ENCODE measurements around the gene HLA-DQB2.
"Not testable (repeated sequence)": the region's sequence is repeated elsewhere in the genome, so short reads cannot be mapped to it uniquely, and the experiment has no call there.

HLA-DQB2 gene

DNA sequence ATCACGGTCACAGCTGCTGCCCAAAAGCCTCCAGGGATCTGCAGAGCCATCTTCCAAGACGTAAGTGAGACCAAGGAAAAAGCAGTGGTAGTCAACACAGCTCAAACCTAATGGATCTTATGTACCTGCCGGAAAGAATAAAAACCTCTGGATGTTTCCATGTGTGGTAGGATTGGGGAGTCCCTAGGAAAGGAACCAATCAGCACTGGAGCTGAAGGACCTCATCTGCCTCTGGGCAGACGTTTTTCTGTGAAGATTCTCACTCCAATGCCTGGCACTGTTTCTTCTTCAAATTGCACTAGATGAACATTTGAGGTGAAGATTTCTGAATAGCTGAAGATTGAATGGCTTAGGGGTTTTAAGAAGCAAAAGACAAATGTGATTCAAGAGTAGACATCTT, at the start of gene HLA-DQB2:
Gene HLA-DQB2, minus strand, starts transcription at position 112 of the 400 bp plus-strand sequence. Its CDS starts 62 bp downstream, at position 50.
- DNase-seq (ENCODE audit: low spot score), result no peak

DNA sequence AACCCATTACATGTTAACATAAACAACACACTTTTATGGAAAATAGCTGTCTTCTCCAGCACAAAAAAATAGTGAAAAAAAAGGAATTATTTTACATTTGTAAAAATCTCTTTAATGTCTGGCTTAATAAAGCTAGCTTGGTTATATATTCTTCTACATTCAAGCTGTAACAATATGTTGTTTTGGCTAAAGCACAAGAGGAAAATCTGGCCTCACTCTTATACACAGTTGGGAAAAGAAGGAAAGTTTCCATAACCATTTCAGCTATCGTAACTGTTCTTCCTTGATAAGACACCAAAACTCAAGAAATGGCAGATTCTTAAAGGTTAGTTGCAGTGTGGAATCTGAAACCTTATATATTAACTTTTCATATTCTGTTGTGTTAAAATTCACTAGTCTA, 45.8 kb upstream of the HLA-DQB2 start:
- DNase-seq (ENCODE audit: low spot score), result no peak

GRCh38 chr6:32807020-32807580, 43.8 kb upstream of the HLA-DQB2 start:
- no peak for DNase-seq (ENCODE audit: low spot score)

- not testable (repeated sequence) for DNase-seq (ENCODE audit: low spot score)
Measured at GRCh38 chr6:32805404-32805803, 42.1 kb upstream of the HLA-DQB2 start.

GRCh38 chr6:32803416-32803815, 40.1 kb upstream of the HLA-DQB2 start:
- no peak for DNase-seq (ENCODE audit: low spot score)

- DNase-seq (ENCODE audit: low spot score), result no peak
Measured at GRCh38 chr6:32799740-32800139, 36.4 kb upstream of the HLA-DQB2 start.

- no peak for DNase-seq (ENCODE audit: low spot score)
Measured at GRCh38 chr6:32799168-32799567, 35.8 kb upstream of the HLA-DQB2 start.

DNA sequence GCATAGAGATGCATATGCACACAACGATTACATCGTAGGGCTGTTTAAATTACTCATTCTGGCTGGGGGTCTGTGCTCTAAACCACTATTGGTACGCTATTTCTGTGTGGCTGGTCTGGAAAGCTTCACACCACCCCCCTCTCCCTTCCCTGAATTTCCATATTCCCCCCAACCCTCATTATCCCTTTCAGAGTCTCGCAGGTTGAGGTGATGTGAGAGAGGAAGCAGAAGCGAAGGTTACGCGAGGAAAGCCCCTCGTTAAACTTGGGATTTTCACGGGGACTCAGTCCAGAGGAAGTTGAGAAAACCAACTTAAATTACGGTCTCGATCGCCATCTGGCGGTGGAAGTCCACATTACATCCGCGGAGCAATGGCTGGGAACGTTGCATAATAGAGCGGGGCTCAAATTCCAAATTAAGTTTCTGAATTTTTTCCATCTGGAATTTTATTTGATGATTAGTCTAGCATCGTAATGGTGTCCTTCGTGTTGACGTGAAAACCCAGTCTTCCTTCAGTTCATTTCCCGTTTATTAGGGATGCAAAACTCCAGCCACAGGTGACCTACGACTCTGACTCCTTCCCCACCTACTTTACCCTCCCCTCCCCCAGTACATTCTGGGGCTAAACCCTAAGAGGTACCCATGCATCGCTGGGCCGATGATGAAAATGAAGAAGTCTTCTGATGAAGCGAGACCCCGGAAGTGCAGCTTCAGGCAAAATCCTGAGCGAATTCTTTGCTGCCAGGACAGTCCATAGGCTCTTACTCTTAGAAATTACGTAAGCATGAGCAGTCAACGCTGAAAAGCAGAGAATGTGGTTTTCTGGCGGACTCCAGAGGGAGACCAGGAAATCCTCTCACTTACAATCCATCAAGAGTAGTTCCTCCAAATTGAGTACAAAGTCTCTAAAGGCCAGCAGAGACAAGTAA, 33.8 kb upstream of the HLA-DQB2 start:
- DNase-seq (ENCODE audit: low spot score), result peak; percentile 74

DNA sequence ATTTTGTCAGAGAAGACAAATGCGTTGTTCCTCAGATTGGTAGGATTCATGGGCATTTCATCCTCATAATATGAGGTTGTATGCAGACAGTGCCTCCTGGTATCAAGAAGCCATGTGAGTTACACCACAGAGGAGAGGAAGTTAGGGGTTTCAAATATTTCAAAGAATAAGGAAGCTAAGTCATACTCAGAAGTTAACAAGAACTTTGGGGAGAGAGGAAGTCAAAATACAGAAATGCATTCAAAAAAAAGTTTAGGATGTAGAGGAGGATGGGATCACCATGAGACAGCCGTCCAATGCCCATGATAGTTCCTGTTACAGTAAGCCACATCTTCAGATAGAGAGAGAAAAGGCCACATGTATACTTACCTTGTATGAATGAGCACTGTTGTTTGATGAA, 31.2 kb upstream of the HLA-DQB2 start:
- DNase-seq (ENCODE audit: low spot score), result no peak

GRCh38 chr6:32792901-32793435, 29.6 kb upstream of the HLA-DQB2 start:
- DNase-seq (ENCODE audit: low spot score), result no peak

DNA sequence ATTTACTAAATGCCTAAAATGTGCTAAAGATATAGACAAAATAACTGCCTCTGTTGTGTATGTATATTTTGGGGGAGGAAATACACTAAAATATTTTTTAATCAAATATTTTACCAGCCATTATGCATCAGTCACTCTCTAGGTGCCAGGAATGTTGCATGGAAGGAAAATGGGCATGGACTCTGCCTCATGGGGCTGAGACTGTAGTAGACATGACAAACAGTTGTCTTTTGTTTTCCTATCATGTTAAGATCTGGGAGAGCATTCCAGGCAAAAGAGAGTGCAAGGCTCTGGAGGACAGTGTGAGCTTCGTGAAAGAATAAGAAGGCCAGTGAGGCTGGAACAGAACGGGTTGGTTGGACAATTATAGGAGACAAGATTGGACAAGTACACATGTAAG, 27.0 kb upstream of the HLA-DQB2 start:
- no peak for DNase-seq (ENCODE audit: low spot score)

GRCh38 chr6:32785781-32786533, 22.6 kb upstream of the HLA-DQB2 start:
- DNase-seq (ENCODE audit: low spot score), result peak; percentile 51

DNA sequence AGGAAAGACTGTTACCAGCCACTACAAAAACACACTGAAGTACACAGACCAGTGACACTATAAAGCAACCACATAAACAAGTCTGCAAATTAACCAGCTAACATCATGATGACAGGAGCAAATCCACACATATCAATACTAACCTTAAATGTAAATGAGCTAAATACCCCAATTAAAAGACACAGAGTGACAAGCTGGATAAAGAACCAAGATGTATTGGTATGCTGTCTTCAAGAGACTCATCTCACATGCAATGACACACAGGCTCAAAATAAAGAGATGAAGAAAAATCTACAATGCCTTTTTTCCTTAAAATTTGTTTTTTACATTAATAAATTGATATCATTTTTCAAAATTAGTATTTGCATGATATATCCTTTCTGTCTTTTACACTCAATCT, 19.6 kb upstream of the HLA-DQB2 start:
- not testable (repeated sequence) for DNase-seq (ENCODE audit: low spot score)

DNA sequence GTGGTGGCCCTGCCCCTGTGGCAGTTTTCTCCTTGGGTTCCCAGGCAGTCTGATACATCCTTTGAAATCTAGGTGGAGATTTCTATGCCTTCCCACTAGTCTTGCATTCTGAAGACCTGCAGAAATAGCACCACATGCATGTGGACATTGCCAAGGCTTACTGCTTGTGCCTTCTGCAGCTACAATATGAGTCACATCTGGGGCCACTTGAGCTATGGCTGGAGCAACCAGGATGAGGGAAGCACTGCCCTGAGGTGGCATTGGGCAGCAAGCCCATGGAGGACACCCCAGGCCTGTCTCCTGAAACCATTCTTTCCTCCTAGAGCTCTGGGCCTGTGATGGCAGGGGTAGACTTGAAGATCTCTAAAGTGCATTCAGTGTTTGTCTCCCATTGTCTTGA, 15.7 kb upstream of the HLA-DQB2 start:
- no peak for DNase-seq (ENCODE audit: low spot score)

GRCh38 chr6:32775071-32775470, 11.7 kb upstream of the HLA-DQB2 start:
- no peak for DNase-seq (ENCODE audit: low spot score)

- DNase-seq (ENCODE audit: low spot score), result no peak
Measured at GRCh38 chr6:32774426-32774825, 11.1 kb upstream of the HLA-DQB2 start.

DNA sequence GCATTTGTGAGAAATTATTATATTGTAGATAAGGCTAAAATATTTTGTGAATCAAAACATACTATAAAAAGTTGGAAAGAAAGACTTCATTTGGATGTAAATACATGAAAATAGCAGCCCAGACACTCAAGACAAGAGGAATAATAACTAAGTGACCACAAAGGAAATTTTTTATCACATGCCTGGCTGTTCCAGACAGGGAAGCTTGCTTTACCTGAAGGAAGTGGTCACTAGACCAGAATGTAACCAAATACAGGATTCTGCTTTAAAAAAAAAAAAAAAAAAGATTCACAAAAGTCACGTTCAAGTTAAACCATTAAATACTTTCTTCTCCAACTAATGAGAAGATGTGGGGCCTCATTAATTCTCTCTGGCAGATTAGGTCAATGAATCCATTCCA, 9.3 kb upstream of the HLA-DQB2 start:
- DNase-seq (ENCODE audit: low spot score), result no peak

- DNase-seq (ENCODE audit: low spot score), result no peak
Measured at GRCh38 chr6:32764048-32764447, 716 bp upstream of the HLA-DQB2 start.

- no peak for DNase-seq (ENCODE audit: low spot score)
Measured at GRCh38 chr6:32761548-32761947, 1.8 kb downstream of the HLA-DQB2 start.

- DNase-seq (ENCODE audit: low spot score), result no peak
Measured at GRCh38 chr6:32761072-32761471, 2.3 kb downstream of the HLA-DQB2 start.

GRCh38 chr6:32759669-32760068, 3.7 kb downstream of the HLA-DQB2 start:
- no peak for DNase-seq (ENCODE audit: low spot score)

DNA sequence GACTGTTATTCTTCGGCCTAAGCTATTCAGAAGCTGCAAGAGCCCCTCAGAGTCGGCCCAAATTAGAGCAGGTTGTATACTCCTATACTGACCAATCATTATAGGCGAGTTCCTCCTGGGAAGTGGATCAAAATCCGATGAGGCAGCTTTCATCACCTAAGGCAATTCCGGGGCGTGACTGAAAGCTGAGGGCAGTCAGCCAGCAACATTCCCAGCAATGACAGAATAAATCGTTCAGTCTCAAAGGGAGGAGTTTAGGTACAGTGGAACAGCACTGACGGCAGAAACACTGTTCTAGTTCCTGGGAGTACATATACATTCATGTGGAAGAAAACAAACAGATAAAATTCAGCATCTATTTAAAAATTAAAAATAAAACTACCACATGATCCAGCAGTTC, 10.8 kb downstream of the HLA-DQB2 start:
- no peak for DNase-seq (ENCODE audit: low spot score)

DNA sequence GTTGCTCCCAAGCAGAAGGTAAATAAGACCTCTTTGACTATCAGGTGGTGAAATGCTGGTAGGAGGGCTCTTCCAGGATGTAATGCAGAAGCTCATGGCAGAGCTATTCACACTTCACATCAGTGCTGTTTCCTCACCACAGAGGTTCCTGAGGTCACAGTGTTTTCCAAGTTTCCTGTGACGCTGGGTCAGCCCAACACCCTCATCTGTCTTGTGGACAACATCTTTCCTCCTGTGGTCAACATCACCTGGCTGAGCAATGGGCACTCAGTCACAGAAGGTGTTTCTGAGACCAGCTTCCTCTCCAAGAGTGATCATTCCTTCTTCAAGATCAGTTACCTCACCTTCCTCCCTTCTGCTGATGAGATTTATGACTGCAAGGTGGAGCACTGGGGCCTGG, 17.7 kb downstream of the HLA-DQB2 start:
- not testable (repeated sequence) for DNase-seq (ENCODE audit: low spot score)
